ENCODE results near the gene PREPL.

PREPL gene

GRCh38 chr2:44354761-44355160 lies 6.5 kb downstream of the PREPL start:
- Histone ChIP-seq H3K27me3 (no peaks in the 10 kb centered on the region), H3K4me3 (ENCODE audit: low read depth in 1 of 2, low read length in 1 of 2) (no peak overlapping the region), H3K4me1 (ENCODE audit: control insufficient read depth in 1 of 2, insufficient read depth in 1 of 2, low read depth in 1 of 2, low read length in 1 of 2) (peaks cover 40 to 43% of the 10 kb centered on the region in 2 experiments), H3K27ac (no peak overlapping the region), H3K36me3 (no peaks in the 10 kb centered on the region), H3K9me3 (no peaks in the 10 kb centered on the region)
- TF ChIP-seq CTCF (IDR thresholded peaks at IDR 0.05) = no peak

- peak overlapping the region; percentile 73 for H3K27ac ChIP-seq
- no peaks in the 10 kb centered on the region for H3K27me3 ChIP-seq
- no peak for TF ChIP-seq CTCF (IDR thresholded peaks at IDR 0.05)
These were observed 8.8 kb downstream of the PREPL start for GRCh38 chr2:44352510-44352909.

GRCh38 chr2:44351676-44352075 lies 9.6 kb downstream of the PREPL start:
- TF ChIP-seq CTCF (IDR thresholded peaks at IDR 0.05) = no peak
- Histone ChIP-seq H3K27ac (peak overlapping the region; percentile 73), H3K27me3 (no peaks in the 10 kb centered on the region), H3K9me3 (no peaks in the 10 kb centered on the region), H3K36me3 (no peaks in the 10 kb centered on the region), H3K4me3 (ENCODE audit: low read depth in 1 of 2, low read length in 1 of 2) (no peak overlapping the region), H3K4me1 (ENCODE audit: control insufficient read depth in 1 of 2, insufficient read depth in 1 of 2, low read depth in 1 of 2, low read length in 1 of 2) (peaks cover 41 to 44% of the 10 kb centered on the region in 2 experiments)

More at GRCh38 chr2:44352510-44352909, 8.8 kb downstream of the PREPL start:
- H3K4me3 ChIP-seq (ENCODE audit: low read depth in 1 of 2, low read length in 1 of 2) = no peak overlapping the region
- no peaks in the 10 kb centered on the region for H3K9me3 ChIP-seq
- no peaks in the 10 kb centered on the region for H3K36me3 ChIP-seq
- H3K4me1 ChIP-seq (ENCODE audit: control insufficient read depth in 1 of 2, insufficient read depth in 1 of 2, low read depth in 1 of 2, low read length in 1 of 2) = peaks cover 41 to 44% of the 10 kb centered on the region in 2 experiments

GRCh38 chr2:44351088-44351487 lies 10.2 kb downstream of the PREPL start:
- Histone ChIP-seq H3K9me3 (no peaks in the 10 kb centered on the region), H3K4me3 (ENCODE audit: low read depth in 1 of 2, low read length in 1 of 2) (no peak overlapping the region), H3K27me3 (no peaks in the 10 kb centered on the region), H3K4me1 (ENCODE audit: control insufficient read depth in 1 of 2, insufficient read depth in 1 of 2, low read depth in 1 of 2, low read length in 1 of 2) (peaks cover 41 to 44% of the 10 kb centered on the region in 2 experiments), H3K36me3 (no peaks in the 10 kb centered on the region), H3K27ac (peak overlapping the region; percentile 73)
- no peak for TF ChIP-seq CTCF (IDR thresholded peaks at IDR 0.05)

GRCh38 chr2:44349506-44349905 lies 11.8 kb downstream of the PREPL start:
- Histone ChIP-seq H3K27me3 (no peaks in the 10 kb centered on the region), H3K9me3 (no peaks in the 10 kb centered on the region), H3K36me3 (peaks cover 5% of the 10 kb centered on the region), H3K4me1 (ENCODE audit: control insufficient read depth in 1 of 2, insufficient read depth in 1 of 2, low read depth in 1 of 2, low read length in 1 of 2) (peaks cover 41 to 44% of the 10 kb centered on the region in 2 experiments), H3K4me3 (ENCODE audit: low read depth in 1 of 2, low read length in 1 of 2) (no peak overlapping the region), H3K27ac (no peak overlapping the region)
- no peak for TF ChIP-seq CTCF (IDR thresholded peaks at IDR 0.05)

GRCh38 chr2:44348400-44348799 lies 12.9 kb downstream of the PREPL start:
- H3K27me3 ChIP-seq = no peaks in the 10 kb centered on the region
- H3K36me3 ChIP-seq = peaks cover 14% of the 10 kb centered on the region
- H3K9me3 ChIP-seq = no peaks in the 10 kb centered on the region
- no peak overlapping the region for H3K27ac ChIP-seq
- H3K4me1 ChIP-seq (ENCODE audit: control insufficient read depth in 1 of 2, insufficient read depth in 1 of 2, low read depth in 1 of 2, low read length in 1 of 2) = peaks cover 35 to 37% of the 10 kb centered on the region in 2 experiments
- H3K4me3 ChIP-seq (ENCODE audit: low read depth in 1 of 2, low read length in 1 of 2) = no peak overlapping the region
- no peak for TF ChIP-seq CTCF (IDR thresholded peaks at IDR 0.05)
